ENCODE measurements around the gene ZNF70. TPM values are rescaled to one million over a fixed set of nuclear protein-coding genes. Genes with fewer than 3 reads are reported as not detected.

Gene ZNF70
- total and polyA plus RNA-seq, 2 of the 4 experiments (the other 2 are of a cell fraction): 2.3 to 4.3 TPM

GRCh38 chr22:23690713-23691112 lies 60.2 kb downstream of the ZNF70 start, which contains the start of gene RGL4:
Gene RGL4 (plus strand): TSS chr22:23691013. CDS start chr22:23692031, 1,018 bp downstream.
- Histone ChIP-seq H3K4me1 (ENCODE audit: control insufficient read depth, insufficient read depth, low read length) (no peaks in the 10 kb centered on the region), H3K9me1 (ENCODE audit: insufficient read depth, low read length) (peaks cover 12% of the 10 kb centered on the region), H3K56ac (ENCODE audit: extremely low read depth, insufficient read depth, low read length) (no peak within 1 kb of the TSS), H3K27me3 (ENCODE audit: control insufficient read depth, insufficient read depth, low read length) (no peaks in the 10 kb centered on the region), H4K8ac (ENCODE audit: low read depth in 2 of 2, low read length in 2 of 2) (no peak within 1 kb of the TSS), H3K4me2 (ENCODE audit: low read depth, low read length) (no peak within 1 kb of the TSS), H2BK5ac (ENCODE audit: low read depth, low read length, poor library complexity, severe bottlenecking) (no peak within 1 kb of the TSS), H3K4me3 (ENCODE audit: insufficient read depth, low read depth, low read length) (no peak within 1 kb of the TSS), H2BK15ac (ENCODE audit: low read depth, low read length) (no peak within 1 kb of the TSS), H3K9me3 (ENCODE audit: control insufficient read depth, insufficient read depth, low read length) (no peaks in the 10 kb centered on the region), H3K9ac (ENCODE audit: low read depth, low read length) (no peak within 1 kb of the TSS), H2AK9ac (replicated peaks; ENCODE audit: low read depth, low read length, poor library complexity) (no peak within 1 kb of the TSS), H4K91ac (ENCODE audit: insufficient read depth, low read depth, low read length) (no peak within 1 kb of the TSS), H3K36me3 (ENCODE audit: control insufficient read depth, insufficient read depth, low read length) (peaks cover 29% of the 10 kb centered on the region; the same call in 1 of the 2 replicates), H4K5ac (ENCODE audit: low read depth, low read length) (no peak within 1 kb of the TSS), H2AFZ (replicated peaks; ENCODE audit: low read length, poor library complexity) (no peak within 1 kb of the TSS), H3K4ac (ENCODE audit: low read depth, low read length) (no peak within 1 kb of the TSS), H2BK120ac (ENCODE audit: low read depth, low read length) (no peak within 1 kb of the TSS), H3K14ac (replicated peaks; ENCODE audit: low read depth, low read length) (no peak within 1 kb of the TSS), H2BK20ac (ENCODE audit: low read depth, low read length) (no peak within 1 kb of the TSS), H3K18ac (ENCODE audit: low read depth, low read length) (no peak within 1 kb of the TSS), H3K27ac (ENCODE audit: insufficient read depth, low read length) (no peak within 1 kb of the TSS), H2AK5ac (ENCODE audit: low read depth, low read length) (no peak within 1 kb of the TSS), H3K79me1 (ENCODE audit: low read depth in 1 of 2, low read length in 2 of 2) (no peaks in the 10 kb centered on the region), H4K20me1 (ENCODE audit: insufficient read depth, low read length) (no peaks in the 10 kb centered on the region; the same call in 1 of the 2 replicates), H3K23ac (ENCODE audit: low read depth, low read length) (no peak within 1 kb of the TSS)
- ATAC-seq (ENCODE audit: low read depth) (no peak), DNase-seq (no peak)
- no CpG with 5 or more reads among the region's 5 CpGs for WGBS, 2 experiments (ENCODE audit: extremely low coverage in 2 of 2, insufficient read length in 1 of 2)
- BruUV-seq (replicated peaks): no TSS peak
- CTCF ChIA-PET: no interaction called here
- in situ Hi-C loops (cut with MboI; ENCODE audit: low sequenced_read_pairs) (no loop called here), intact Hi-C loops (cut with micrococcal nuclease) (no loop called here), dilution Hi-C loops (cut with HindIII; ENCODE audit: low sequenced_read_pairs, unreplicated experiment) (no loop called here)
- POLR2A ChIA-PET (ENCODE audit: unreplicated experiment): no interaction called here
- TF ChIP-seq POLR2A (IDR thresholded peaks at IDR 0.05; ENCODE audit: low read depth, low read length): no peak
- TF ChIP-seq RAD21 (IDR thresholded peaks at IDR 0.05; ENCODE audit: low read length): no peak
- no peak for TF ChIP-seq MXI1 (IDR thresholded peaks at IDR 0.05; ENCODE audit: borderline replicate concordance, low read depth, low read length)
- TF ChIP-seq ELK1 (IDR thresholded peaks at IDR 0.05; ENCODE audit: borderline replicate concordance, low read depth, low read length): no peak
- no peak for TF ChIP-seq USF2 (IDR thresholded peaks at IDR 0.05; ENCODE audit: low read depth, low read length)
- no peak for TF ChIP-seq RFX5 (IDR thresholded peaks at IDR 0.05; ENCODE audit: low read depth, low read length)
- TF ChIP-seq FOS (IDR thresholded peaks at IDR 0.05; ENCODE audit: low read depth, low read length): no peak
- no peak for TF ChIP-seq SMC3 (IDR thresholded peaks at IDR 0.05; ENCODE audit: low read depth, low read length)
- no peak for TF ChIP-seq CHD1 (IDR thresholded peaks at IDR 0.05; ENCODE audit: low read depth, low read length)
- TF ChIP-seq CEBPB (IDR thresholded peaks at IDR 0.05; ENCODE audit: low read depth, low read length): no peak
- TF ChIP-seq MAZ (IDR thresholded peaks at IDR 0.05; ENCODE audit: borderline replicate concordance, low read depth, low read length): no peak

All from IMR-90 (cell line).